ENCODE measurements around the gene EDEM3.

Gene EDEM3

DNA sequence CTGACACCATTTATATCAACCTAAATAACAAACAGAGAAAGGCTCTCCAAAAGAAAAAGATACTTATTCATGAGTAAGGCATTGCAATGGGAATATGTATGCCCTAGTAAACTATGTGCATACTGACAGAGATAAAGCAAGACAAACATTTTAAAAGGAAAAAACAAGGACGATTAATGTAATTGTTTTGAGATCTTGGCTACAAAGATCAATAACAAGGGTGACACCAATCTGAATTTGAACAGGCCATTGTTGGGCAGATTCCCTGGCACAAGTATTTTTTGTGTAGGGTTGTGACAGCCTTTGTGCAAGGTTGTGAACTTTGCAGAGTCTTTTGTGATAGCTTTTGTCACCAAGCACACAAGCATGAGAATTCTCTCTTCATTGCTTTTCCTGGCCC is 85.3 kb downstream of the EDEM3 start:
- no peak for DNase-seq

DNA sequence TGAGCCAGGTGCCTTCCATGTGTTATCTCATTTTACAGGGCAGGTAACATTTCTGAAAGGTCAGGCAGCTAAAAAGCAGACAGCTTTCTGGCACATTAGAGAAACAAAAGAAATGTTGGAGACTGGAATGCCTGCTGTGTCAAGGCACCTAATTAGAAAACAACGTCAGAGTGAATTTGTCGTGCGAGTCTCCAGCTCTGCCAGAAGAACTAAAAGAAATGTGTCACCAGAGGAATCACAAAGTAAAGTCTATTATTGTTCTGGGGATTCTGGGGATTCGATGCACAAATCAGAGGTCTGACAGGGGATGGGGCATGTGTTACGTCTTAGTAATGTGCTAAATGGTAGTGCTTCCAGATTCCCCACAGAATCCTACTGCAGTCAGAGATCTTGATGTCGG is 89.3 kb downstream of the EDEM3 start:
- DNase-seq, result no peak

DNA sequence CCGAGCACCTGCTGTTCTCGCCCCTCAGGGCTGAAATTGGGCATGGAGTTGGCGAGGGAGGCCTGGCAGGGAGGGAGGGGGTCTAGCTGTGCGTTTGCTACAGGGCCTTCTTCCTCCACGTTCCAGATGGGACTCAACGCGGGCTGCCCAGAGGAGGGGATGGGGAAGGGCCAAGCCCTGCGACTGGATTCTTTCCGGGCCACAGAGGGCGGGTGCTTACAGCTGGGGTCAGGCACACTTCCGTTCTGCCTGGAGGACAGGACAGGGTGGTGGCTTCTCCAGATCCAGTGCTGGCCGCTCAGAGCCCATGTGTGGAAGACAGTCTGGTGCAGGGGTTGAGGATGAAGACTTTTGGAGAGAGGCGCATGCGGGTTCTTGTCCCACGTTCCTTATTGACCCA is 90.0 kb downstream of the EDEM3 start:
- DNase-seq, result no peak

DNA sequence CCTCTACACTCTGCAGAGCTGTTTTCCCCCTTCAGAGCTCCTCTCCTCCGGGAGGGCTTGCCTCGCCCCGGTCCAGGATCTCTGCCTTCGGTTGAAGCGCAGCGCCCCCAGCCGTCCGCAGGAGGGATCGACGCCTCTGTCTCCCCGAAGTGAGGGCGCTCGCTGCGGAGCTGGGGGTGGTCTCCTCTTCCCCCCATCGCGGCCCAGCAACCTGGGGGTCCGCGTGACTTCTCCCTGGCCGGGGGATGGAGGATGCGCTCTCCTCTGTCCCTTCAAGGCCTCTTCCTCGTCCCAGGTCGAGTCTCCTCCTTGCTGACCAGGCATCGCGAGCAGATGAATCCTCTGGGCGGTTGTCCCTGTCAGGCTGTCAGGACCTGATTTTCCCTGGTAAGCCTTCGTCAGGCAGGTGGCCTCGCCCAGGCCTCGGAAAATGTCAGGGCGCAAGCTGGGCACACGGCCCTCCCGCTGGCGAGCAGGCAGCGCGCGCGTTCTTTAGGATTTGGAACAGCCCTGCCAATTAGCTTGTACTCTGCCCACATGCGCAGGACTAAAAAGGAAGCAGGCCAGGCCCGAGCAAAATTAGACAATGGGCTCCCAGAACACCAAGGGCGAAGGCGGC is 90.5 kb downstream of the EDEM3 start:
- DNase-seq, result peak; percentile 84

DNA sequence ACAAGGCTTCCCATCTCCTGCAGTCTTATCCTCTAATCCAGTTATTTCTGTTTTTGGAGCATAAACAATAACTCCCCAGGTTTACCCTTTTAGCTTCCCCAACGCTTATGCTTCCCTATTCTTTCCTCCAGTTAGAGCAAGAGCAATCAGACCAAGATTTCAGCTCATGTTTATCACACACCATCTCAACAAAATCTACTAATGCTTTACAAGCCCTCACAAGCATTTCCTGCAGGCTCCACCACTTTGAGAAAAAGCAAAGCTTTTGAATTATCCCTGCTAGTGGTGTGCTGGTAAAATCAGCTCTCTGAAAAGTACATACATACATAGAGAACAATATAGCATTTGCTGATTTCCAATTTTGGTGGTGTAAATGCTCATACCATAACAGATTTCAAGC is 92.9 kb downstream of the EDEM3 start:
- no peak for DNase-seq

DNA sequence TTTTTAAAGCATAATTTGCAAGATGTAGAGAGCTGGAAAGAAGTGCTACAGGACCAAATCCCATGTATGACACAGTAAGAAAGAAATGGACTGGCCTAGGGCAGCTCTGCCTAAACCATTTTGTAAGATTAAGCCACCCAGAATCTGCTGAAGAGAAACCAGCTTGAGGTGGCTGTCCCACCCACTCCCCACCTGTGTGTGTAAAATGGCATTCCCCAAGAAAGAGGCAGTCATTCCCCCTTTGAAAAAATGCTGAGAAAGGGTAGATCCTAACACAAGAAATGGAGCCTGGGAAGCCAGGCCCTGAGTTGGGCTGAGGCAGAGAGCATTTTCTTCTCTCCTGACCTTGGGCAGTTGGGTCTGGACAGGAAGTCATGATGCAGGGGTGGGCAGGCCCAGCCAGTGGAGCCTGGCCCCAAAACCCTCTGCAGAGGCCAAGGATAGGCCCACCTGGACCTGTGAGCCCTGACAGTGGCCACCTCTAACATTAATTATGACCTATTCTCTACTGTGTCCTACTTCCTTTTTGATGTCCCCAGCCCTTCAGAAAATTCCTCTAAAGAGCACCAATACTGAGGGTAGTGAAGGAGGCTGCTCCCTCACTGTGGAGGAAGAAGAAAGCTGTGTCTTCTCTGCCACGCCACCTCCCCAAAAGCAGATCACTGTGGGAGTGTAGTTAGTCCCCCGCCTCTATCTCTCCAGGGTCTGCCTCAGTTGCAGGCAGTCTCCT is 94.0 kb downstream of the EDEM3 start:
- no peak for DNase-seq

DNA sequence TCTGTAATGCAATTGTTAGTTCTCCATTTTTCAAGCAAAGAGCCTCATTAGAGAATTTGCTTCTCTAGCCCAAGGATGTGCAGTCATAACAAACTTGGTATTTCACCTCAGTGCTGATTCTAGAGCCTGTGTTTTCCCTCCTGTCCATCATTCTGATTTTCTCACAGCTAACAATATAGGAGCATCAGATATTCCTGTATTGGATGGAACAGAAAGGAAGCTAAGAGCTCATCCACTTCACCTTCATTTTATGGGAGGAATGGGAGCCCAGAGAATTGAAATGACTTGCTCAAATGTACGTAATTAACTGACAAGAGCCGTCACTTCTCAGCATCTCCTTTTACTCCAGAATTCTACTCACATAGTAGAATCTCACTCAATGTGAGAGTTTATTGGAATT is 96.6 kb downstream of the EDEM3 start:
- DNase-seq, result no peak

DNA sequence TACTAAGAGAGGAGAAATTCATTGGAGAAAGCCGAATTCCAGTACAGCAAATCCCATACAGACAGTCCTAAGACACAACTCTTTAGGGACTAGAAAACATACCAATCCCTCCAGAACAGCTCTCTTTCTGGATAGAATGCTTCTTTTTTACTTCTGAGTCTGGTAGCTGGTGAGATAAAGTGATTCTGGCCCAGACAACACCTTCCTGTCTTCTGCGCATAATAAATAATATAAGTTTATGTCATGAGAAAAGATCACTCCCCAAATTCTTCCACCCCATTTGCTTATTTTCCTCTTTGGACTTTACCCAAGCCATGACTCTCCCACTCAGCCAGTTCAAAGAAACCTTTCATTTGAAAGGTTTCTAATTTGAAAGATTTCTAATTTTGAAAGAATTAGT is 98.4 kb downstream of the EDEM3 start:
- no peak for DNase-seq

DNA sequence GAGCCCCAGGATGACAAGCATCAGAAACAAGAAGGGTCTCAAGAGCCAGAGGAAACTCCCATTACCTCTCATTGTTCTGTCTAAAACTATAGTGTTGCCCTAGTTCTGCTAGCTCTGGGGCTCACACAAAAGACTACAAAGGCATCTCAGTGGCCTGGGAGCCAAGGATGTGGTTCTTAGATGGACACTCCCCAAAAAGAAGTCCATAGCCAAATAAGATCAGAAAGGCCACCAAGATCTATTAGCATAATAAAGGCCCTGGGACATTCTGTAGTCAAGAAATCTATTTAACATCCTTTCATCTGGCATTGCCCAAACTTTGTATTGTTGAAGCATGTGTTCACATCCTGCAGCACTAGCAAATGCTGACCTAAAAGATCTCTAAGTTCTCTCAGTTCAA is 99.5 kb downstream of the EDEM3 start:
- no peak for DNase-seq

DNA sequence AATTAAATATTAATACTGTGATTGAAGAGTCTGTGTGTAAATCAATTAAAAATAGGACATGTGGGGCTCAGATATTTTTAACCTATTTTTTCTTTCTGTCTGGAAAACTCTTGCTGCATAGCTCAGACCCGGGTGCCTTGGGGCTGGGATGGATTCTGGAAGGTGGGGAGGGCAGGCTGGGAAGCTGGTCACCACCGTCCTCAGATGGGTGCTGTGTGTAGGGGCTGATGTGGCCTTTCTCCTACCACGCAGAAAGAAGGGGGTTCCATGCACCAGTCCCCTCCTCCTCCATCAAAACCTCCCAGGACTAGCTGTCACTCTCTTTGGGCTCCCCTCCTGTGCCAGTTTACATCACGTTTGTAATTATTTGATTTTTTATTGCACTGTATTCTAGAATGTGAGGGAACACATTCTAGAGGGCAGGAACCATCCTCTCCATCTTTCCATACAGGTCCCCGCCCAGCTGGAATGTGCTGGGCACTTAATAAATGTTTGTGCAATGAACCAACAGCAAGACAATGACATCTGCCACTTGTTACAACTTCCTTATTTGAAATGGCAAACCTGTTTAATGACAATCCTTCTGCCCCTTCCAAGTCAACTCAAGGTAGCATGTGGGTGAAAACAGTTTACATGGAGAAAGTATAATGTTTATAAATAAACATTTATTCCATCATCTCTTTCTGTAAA is 104.3 kb downstream of the EDEM3 start:
- DNase-seq, result peak; percentile 59

DNA sequence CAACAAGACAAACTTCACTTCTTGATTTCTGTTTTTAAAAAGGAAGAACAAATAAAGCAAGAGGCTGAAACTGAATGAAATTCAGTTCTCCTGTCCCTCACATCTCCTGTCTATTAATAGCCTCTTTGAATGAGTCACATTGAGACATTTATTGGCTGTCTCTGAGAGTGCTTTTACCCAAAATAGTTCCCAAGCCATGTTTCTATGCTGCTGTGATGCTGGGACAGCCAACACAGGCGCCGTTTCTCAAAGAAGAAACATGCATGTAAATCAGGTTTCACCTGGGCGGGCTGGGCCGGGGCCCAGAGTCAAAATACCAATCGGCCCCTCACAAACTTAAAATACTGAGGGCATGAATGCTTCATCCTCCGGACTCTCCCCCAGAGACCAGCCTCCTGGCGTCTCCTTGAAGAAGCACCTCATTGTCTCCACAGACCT is 105.2 kb downstream of the EDEM3 start:
- no peak for DNase-seq

DNA sequence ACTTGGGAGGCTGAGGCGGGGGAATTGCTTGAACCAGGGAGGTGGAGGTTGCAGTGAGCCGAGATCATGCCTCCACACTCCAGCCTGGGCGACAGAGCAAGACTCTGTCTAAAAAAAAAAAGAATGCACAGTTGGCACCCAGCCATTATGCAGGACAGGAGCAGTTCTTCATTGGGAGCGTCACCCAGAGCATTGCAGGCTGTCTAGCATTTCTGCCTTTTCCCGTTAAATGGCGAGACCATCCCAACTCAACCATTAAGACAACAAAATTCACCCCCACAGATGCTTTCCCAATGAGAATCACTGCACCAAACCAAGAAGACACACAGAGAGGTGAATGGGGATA is 105.8 kb downstream of the EDEM3 start:
- DNase-seq, result no peak

DNA sequence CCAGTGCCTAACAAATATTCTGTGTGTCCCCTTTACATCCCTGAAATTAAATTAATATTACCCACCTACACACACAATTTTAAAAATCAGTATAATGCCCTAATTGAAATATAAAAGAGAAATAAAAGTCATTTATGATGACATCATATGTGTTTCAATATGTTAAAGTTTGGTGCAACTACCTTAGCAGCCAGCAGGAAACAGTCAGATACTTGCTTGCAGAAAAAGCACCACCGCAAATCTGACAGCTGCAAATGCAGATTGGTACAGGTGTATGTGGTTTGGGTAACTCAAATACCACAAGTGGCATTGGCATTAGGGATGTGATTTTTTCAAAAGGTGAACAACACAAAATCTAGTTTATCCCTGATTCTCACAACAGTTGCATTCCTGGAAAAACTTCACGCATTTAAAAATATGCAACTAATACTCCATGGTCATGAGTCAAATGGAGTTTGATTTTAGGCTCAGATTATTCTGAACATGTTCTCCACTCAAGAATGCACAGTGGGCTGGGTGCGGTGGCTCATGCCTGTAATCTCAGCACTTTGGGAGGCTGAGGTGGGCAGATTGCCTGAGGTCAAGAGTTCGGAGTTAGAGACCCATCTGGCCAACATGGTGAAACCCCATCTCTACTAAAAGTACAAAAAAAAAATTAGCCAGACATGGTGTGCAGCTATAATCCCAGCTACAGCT is 106.3 kb downstream of the EDEM3 start:
- no peak for DNase-seq

DNA sequence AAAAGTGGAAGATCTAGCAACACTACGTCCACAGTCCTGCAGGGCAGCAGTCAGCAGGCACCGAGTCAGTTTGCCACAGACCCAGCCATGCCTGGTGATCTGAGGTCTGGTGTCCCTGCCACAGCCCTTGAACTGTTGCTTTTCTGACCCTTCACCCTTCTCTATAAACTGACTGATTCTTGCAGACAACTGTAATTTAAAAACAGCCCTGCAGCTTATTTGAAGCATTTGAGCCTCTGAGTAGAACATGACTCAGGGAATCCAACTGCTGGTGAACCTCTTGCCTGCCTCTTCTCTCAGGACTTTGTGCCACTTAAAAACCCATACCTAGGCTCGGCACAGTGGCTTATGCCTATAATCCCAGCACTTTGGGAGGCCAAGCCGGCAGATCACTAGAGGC is 107.2 kb downstream of the EDEM3 start:
- DNase-seq, result no peak

DNA sequence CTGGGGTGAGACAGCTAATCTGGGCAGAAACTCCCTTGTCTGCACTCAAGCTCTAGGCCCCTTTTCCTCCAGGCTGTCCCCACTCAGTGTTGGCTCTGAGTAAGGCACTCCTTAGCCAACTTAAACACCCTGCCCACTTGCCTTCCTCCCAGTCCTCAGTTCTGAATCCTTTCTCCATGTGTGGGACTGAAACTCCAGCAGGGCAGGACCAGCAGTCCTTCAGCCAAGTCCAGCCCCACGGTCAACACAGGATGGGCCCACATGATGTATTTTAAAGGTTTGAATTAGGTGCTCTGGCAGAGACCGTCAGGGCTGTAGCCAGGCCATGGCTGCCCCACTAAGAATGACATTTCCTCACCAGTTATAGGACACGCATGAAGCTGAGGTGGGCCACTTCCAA is 107.8 kb downstream of the EDEM3 start:
- no peak for DNase-seq

DNA sequence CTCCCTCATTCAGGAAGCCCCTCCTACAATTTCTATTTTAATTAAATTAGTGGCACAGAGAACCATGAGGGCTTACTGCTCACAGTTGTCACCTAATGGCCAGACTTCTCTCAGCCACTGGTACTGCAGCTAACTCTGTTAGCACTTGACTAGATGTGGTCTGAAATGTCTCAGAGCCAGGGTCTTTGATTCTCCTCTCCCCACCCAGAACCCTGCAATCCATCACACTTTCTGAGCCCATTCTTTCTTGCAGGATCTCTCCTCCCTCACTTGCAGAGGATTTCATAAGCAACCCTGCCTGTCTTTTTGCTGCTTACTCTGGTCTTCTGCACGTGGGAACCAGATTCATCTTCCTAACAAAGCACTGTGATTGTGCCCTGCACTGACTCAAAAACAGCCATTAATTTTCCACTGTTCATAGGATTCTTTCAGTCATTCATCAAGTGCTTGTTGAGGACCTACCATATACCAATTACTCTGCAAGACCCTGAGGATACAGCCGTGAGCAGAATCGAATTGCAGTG is 108.4 kb downstream of the EDEM3 start:
- no peak for DNase-seq

DNA sequence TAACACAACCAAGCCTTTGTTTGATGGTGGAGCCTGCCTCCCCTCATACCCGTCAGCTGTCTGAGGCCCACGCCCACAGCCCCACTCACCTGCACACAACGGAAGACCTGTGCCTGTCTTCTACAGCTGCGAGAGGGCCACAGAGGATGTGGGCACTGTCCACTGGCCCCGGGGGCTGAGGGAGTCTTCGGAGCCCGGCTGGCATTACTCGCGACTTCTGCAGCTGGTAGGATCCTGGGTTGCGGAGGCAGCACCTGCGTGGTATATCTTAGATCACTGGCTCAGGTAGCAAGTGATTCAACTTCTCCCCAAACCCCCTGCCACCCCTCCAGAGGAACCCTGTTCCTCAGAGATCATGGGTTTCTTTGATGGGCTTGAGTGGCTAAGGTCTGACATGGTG is 109.9 kb downstream of the EDEM3 start:
- DNase-seq, result no peak

DNA sequence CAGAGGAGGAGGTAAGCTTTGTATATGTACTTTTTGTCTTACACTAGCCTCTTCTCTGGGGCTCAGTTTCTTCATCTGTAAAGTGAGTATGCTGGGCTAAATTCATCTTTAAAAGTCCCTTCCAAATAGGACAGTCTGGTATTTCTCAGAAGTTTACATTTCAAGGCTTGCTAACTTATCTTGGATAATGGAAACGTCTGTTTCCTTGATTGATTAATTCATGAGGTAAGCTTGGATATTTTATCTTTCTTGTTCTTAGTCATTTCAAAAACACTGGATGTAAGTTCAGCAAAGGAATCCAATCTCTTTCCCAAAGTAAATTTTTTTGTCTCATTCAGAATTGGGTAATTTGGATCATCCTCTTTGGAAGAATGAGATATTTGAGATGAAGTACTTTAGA is 111.0 kb downstream of the EDEM3 start:
- DNase-seq, result no peak

DNA sequence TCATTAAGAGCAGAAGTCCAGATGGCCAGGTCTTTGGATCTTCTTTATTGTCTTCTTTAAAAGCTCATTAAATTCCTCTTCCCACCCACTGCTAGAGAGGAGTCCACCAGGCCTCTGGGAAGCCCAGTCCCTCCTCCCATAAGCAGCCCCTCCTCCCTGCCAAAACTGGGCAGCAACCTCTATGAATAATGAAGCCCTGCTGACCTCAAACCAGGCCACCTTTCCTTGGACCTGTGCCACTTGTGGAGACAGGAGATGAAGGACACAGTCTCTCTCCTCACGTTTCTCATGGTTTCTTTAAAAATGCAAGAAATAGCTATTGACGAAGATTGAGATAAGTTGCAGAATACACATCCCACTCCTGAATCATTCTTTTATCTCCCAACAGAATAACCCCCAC is 112.8 kb downstream of the EDEM3 start:
- no peak for DNase-seq

DNA sequence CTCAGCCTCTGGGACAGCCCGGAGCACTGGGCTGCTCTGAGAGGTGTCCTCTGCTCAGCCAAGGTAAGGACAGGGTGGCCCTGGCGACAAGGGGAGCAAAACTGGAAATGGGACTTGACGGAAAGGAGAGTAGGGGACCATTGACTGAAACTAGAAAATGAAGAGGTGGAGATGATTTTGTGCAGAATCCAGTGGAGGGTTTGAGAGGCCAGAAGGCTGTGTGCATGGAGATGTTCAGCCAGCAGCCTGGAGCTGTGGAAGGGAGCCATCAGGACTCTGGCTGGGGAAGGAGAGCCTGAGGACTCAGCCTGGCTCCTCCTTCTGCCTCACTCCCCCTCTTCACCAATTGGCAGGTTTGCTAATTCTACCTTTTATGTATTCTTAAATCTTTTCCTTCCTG is 114.2 kb downstream of the EDEM3 start:
- DNase-seq, result no peak

Data from DMS53 (cell line).